OCI-LY3 (cell line): ENCODE results near the gene AMBRA1.

Experiments used
- H2AFZ ChIP-seq: fragments of 200-600, 300-600 bp; shearing (Covaris generic); 2 replicates; pipeline ENCODE4 v1.6.0; 2014; ENCODE audit warnings: antibody characterized with exemption, low read depth, low read length
- H3K27ac ChIP-seq: fragments of 200-600, 300-600 bp; sonication (generic); 2 replicates; pipeline ENCODE4 v1.5.1; 2014; ENCODE audit warnings: mild to moderate bottlenecking, low read length, moderate library complexity, mixed read lengths
- H3K27me3 ChIP-seq: fragments of 200-600, 300-600 bp; sonication (generic); 2 replicates; pipeline ENCODE4 v1.6.1; 2014; ENCODE audit warnings: low read depth, low read length, mixed read lengths
- H3K36me3 ChIP-seq: fragments of 200-600, 300-600 bp; sonication (generic); replicated peaks from 2 replicates; pipeline ENCODE3; 2014; ENCODE audit warnings: low read depth, low read length, mixed read lengths
- H3K4me1 ChIP-seq: fragments of 300-600, 200-600 bp; sonication (generic); 2 replicates; pipeline ENCODE4 v1.6.1; 2014; ENCODE audit warnings: low read length, mixed read lengths
- H3K4me2 ChIP-seq: fragments of 200-600, 300-600 bp; sonication (generic); 2 replicates; pipeline ENCODE4 v1.6.1; 2014; ENCODE audit warnings: low read length, mixed read lengths
- H3K4me3 ChIP-seq: fragments of 300-600, 200-600 bp; sonication (generic); 2 replicates; pipeline ENCODE4 v1.5.1; 2014; ENCODE audit warnings: antibody characterized with exemption, mild to moderate bottlenecking, low read length, moderate library complexity
- H3K79me2 ChIP-seq: fragments of 300-600, 200-600 bp; shearing (Covaris generic); 2 replicates; pipeline ENCODE4 v1.6.1; 2014; ENCODE audit warnings: mild to moderate bottlenecking, low read length, mixed read lengths
- H3K9ac ChIP-seq: fragments of 300-600, 200-600 bp; shearing (Covaris generic); 2 replicates; pipeline ENCODE4 v1.6.0; 2014; ENCODE audit warnings: mild to moderate bottlenecking, low read length, moderate library complexity
- H3K9me3 ChIP-seq: fragments of 200-600, 300-600 bp; shearing (Covaris generic); 2 replicates; pipeline ENCODE4 v1.6.1; 2014; ENCODE audit warnings: low read length, mixed read lengths; ENCODE audit not compliant: insufficient read depth
- H4K20me1 ChIP-seq: fragments of 200-600, 300-600 bp; sonication (generic); 2 replicates; pipeline ENCODE4 v1.6.1; 2016; ENCODE audit warnings: low read length, mixed read lengths; ENCODE audit not compliant: insufficient read depth
- CTCF ChIP-seq: fragments of 200-600, 300-600 bp; sonication (generic); IDR thresholded peaks from 2 replicates; pipeline ENCODE4 v1.5.1; 2014; ENCODE audit warnings: antibody characterized with exemption, low read length, low read depth
- EZH2phosphoT487 ChIP-seq: fragments of 200-600 bp; shearing (Covaris generic); IDR thresholded peaks from 2 replicates; pipeline ENCODE4 v1.6.1; 2018; ENCODE audit warnings: antibody characterized with exemption, mixed run types, low read depth

The AMBRA1 gene, protein sequence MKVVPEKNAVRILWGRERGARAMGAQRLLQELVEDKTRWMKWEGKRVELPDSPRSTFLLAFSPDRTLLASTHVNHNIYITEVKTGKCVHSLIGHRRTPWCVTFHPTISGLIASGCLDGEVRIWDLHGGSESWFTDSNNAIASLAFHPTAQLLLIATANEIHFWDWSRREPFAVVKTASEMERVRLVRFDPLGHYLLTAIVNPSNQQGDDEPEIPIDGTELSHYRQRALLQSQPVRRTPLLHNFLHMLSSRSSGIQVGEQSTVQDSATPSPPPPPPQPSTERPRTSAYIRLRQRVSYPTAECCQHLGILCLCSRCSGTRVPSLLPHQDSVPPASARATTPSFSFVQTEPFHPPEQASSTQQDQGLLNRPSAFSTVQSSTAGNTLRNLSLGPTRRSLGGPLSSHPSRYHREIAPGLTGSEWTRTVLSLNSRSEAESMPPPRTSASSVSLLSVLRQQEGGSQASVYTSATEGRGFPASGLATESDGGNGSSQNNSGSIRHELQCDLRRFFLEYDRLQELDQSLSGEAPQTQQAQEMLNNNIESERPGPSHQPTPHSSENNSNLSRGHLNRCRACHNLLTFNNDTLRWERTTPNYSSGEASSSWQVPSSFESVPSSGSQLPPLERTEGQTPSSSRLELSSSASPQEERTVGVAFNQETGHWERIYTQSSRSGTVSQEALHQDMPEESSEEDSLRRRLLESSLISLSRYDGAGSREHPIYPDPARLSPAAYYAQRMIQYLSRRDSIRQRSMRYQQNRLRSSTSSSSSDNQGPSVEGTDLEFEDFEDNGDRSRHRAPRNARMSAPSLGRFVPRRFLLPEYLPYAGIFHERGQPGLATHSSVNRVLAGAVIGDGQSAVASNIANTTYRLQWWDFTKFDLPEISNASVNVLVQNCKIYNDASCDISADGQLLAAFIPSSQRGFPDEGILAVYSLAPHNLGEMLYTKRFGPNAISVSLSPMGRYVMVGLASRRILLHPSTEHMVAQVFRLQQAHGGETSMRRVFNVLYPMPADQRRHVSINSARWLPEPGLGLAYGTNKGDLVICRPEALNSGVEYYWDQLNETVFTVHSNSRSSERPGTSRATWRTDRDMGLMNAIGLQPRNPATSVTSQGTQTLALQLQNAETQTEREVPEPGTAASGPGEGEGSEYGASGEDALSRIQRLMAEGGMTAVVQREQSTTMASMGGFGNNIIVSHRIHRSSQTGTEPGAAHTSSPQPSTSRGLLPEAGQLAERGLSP (N-terminal part only)

DNA sequence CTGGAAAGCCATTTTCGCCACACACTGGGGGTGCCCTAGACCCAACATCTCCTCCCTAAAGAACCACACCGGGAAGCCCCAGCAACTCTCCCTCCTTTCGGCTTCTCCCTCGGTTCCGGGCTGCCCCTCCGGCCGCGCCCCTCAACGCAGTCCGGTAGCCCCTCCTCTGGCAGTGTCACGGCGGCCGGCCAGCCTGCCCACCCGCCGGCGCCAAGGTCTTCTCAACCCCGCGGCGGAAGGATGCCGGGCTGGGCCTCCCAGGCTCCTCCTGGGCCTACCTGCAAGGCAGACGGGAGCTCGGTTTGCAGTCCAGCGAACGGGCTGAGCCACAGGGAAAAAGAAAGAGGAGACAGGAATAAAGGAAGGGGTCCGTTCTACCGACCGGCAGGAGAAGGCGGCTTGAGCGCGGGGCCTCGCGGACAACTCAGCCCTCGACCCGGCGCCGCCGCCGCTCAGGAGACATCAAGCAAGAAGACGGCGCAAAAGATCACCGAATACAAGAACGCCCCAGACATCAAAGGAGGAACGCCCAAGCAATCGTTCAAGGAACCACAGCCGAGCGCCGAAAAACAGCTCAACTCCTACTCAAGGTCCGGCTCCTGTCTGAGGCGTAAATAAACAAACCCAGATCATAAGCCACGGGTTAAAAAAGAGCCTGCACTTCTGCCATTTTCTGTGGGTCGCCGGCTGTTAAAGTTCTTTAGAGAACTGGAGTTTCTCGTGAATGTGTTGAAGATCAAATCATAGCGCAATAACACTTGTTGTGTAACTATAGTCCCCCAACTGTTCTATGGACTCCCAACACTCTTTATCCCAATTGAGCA lies at the start of gene AMBRA1:
AMBRA1 (minus strand) TSS at position 474 of the 824 bp plus-strand sequence. CDS start 45,643 bp downstream, outside the sequence.
- Histone ChIP-seq H3K27me3 (no peaks in the 10 kb centered on the region), H3K4me1 (peaks cover 13% of the 10 kb centered on the region), H3K79me2 (peaks cover 51% of the 10 kb centered on the region), H3K36me3 (no peaks in the 10 kb centered on the region), H3K27ac (peak within 1 kb of the TSS; percentile 45), H2AFZ (peak within 1 kb of the TSS; percentile 92), H4K20me1 (0 out of 2 replicates have a peak, but pooled peaks cover 4% of the 10 kb centered on the region), H3K9ac (peak within 1 kb of the TSS; percentile 82), H3K4me3 (peak within 1 kb of the TSS; percentile 87), H3K4me2 (peak within 1 kb of the TSS; percentile 93), H3K9me3 (no peaks in the 10 kb centered on the region)
- TF ChIP-seq CTCF, result no peak
- no peak for TF ChIP-seq EZH2phosphoT487

GRCh38 chr11:46643531-46643930 lies 49.7 kb upstream of the AMBRA1 start:
- Histone ChIP-seq H4K20me1 (no peaks in the 10 kb centered on the region), H3K36me3 (peaks cover 4% of the 10 kb centered on the region), H3K9me3 (no peaks in the 10 kb centered on the region), H3K27me3 (no peaks in the 10 kb centered on the region), H3K4me2 (no peak overlapping the region), H3K4me3 (no peak overlapping the region), H3K4me1 (no peaks in the 10 kb centered on the region), H3K27ac (no peak overlapping the region), H2AFZ (no peak overlapping the region), H3K79me2 (no peaks in the 10 kb centered on the region), H3K9ac (no peak overlapping the region)
- TF ChIP-seq CTCF (no peak), EZH2phosphoT487 (no peak)

DNA sequence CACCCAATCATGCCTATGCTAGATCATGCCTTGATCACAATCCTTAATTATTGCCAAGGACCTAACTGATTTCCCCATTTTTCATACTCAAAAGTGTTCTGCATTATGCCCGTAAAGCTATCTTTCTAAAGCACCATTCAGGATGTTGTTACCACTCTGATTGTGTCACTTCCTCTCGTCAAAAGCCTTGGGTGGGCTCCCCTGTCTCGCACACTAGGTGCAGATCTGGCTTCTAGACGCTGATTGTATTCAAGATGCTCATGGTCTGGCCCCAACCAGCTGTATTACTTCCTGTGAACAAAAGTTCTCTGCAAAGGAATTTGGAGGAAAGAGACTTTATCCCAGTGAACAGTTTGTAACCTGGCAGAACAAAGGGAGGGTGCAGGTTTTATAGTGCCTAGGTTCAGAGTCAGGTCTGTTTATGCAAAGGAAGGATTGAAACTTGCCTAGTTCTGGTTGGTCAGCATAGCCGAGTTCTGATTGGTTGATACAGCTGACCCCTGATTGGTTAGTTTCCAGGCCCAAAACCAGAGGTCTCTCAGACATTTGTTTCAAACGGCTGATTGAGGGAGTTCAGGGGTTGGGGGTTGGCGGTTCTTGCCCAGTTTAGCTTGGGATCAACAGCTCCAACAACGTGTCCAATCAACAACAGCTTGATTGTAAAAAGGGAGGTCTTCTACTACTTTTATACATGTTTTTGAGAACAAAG lies 49.0 kb upstream of the AMBRA1 start:
- Histone ChIP-seq H3K36me3 (peaks cover 4% of the 10 kb centered on the region), H3K9me3 (no peaks in the 10 kb centered on the region), H3K9ac (no peak overlapping the region), H3K27ac (no peak overlapping the region), H2AFZ (no peak overlapping the region), H3K4me2 (no peak overlapping the region), H3K4me3 (no peak overlapping the region), H3K79me2 (no peaks in the 10 kb centered on the region), H3K27me3 (no peaks in the 10 kb centered on the region), H4K20me1 (no peaks in the 10 kb centered on the region), H3K4me1 (no peaks in the 10 kb centered on the region)
- TF ChIP-seq EZH2phosphoT487, result no peak
- no peak for TF ChIP-seq CTCF
